Naive B cell (primary cell): Measurements from ENCODE around the gene HLA-DRA. TPM values are rescaled to one million over a fixed set of nuclear protein-coding genes. Genes with fewer than 3 reads are reported as not detected.

ENCODE experiments used
- ATAC-seq, 2 donors: fragments of 150-1000 bp; cut with Tn5 transposase; 2 replicates each; pipeline ENCODE4 v1.10.0; 2021; ENCODE audit warnings: low read depth in 2 of 2, mild to moderate bottlenecking in 2 of 2, moderate library complexity in 2 of 2
- DNase-seq: peaks from one replicate; pipeline ENCODE4 v3.0.0; 2022
- H3K27ac Mint-ChIP-seq, 6 donors: one replicate each; pipeline ENCODE4 v1.8.0; 2020 to 2022; ENCODE audit warnings: mild to moderate bottlenecking in 6 of 6, mixed read lengths in 6 of 6, moderate library complexity in 5 of 6, inconsistent platforms in 2 of 6
- H3K27me3 Mint-ChIP-seq, 3 donors: one replicate each; pipeline ENCODE4 v1.8.0; 2021 to 2022; ENCODE audit warnings: mixed read lengths in 3 of 3, mild to moderate bottlenecking in 1 of 3
- H3K36me3 Mint-ChIP-seq, 2 donors: one replicate each; pipeline ENCODE4 v1.8.0; 2020 to 2022; ENCODE audit warnings: mixed read lengths in 2 of 2, inconsistent platforms in 1 of 2, mild to moderate bottlenecking in 1 of 2
- H3K4me1 Mint-ChIP-seq, 3 donors: one replicate each; pipeline ENCODE4 v1.8.0; 2020 to 2022; ENCODE audit warnings: mixed read lengths in 3 of 3, inconsistent platforms in 1 of 3, mild to moderate bottlenecking in 1 of 3, moderate library complexity in 1 of 3
- H3K4me3 Mint-ChIP-seq, 8 donors: one replicate each; pipeline ENCODE4 v1.8.0; 2020 to 2022; ENCODE audit warnings: mild to moderate bottlenecking in 8 of 8, mixed read lengths in 8 of 8, moderate library complexity in 8 of 8, inconsistent platforms in 2 of 8
- H3K9me3 Mint-ChIP-seq, 7 donors: one replicate each; pipeline ENCODE4 v1.8.0; 2020 to 2022; ENCODE audit warnings: mixed read lengths in 7 of 7, mild to moderate bottlenecking in 5 of 7, inconsistent platforms in 2 of 7, moderate library complexity in 1 of 7
- polyA plus RNA-seq, 6 donors: library from polyadenylated mRNA; unstranded; fragments of 300-500 nt; fragmentation: Illumina TruSeq; gene quantifications; one replicate each; pipeline ENCODE4 v1.2.3, GENCODE V29; 2021; ENCODE audit warnings: low read depth in 6 of 6

The HLA-DRA gene
- over 10,000 TPM; 10,549 to 17,877 (median 15,091) TPM for polyA plus RNA-seq

GRCh38 chr6:32439602-32440214, at the start of gene HLA-DRA:
Gene HLA-DRA (plus strand): TSS chr6:32439887. CDS start chr6:32439951, 64 bp downstream.
- peaks cover 55 to 59% of the 10 kb centered on the region in 2 donors for H3K36me3 Mint-ChIP-seq

GRCh38 chr6:32391505-32391904, 48.2 kb upstream of the HLA-DRA start:
- no peaks in the 10 kb centered on the region for H3K9me3 Mint-ChIP-seq
- no peaks in the 10 kb centered on the region for H3K36me3 Mint-ChIP-seq
- H3K4me3 Mint-ChIP-seq: no peak overlapping the region
- DNase-seq (no peak), ATAC-seq (no peak)
- H3K27ac Mint-ChIP-seq: no peak overlapping the region
- H3K4me1 Mint-ChIP-seq: peaks cover 12 to 19% (median 16%) of the 10 kb centered on the region in 3 donors
- H3K27me3 Mint-ChIP-seq: peaks cover 7 to 37% (median 8%) of the 10 kb centered on the region in 3 donors

More at GRCh38 chr6:32439602-32440214, at the start of gene HLA-DRA:
- peak; percentile 63 to 68 for ATAC-seq
- peak within 1 kb of the TSS; percentile 95 to 100 (median 98) for H3K4me3 Mint-ChIP-seq
- H3K27ac Mint-ChIP-seq: peak within 1 kb of the TSS; percentile 99 to 100 (median 100)
- peaks cover 0 to 8% (median 4%) of the 10 kb centered on the region in 7 donors for H3K9me3 Mint-ChIP-seq
- peaks cover 69 to 83% (median 77%) of the 10 kb centered on the region in 3 donors for H3K4me1 Mint-ChIP-seq
- peak; percentile 95 for DNase-seq
- no peaks in the 10 kb centered on the region for H3K27me3 Mint-ChIP-seq

GRCh38 chr6:32393665-32394420, 45.8 kb upstream of the HLA-DRA start:
- H3K4me3 Mint-ChIP-seq: peak overlapping the region in 1 of 8 donors; percentile 23
- no peak for DNase-seq
- H3K36me3 Mint-ChIP-seq: no peaks in the 10 kb centered on the region
- peak in 1 of 2 donors; percentile 75 for ATAC-seq
- peaks cover 5 to 18% (median 6%) of the 10 kb centered on the region in 3 donors for H3K27me3 Mint-ChIP-seq
- peaks cover 11 to 12% (median 11%) of the 10 kb centered on the region in 3 donors for H3K4me1 Mint-ChIP-seq
- H3K27ac Mint-ChIP-seq: peak overlapping the region in 3 of 6 donors; percentile 20 to 40 (median 30)
- no peaks in the 10 kb centered on the region for H3K9me3 Mint-ChIP-seq

GRCh38 chr6:32396028-32396427, 43.7 kb upstream of the HLA-DRA start:
- DNase-seq: no peak
- Mint-ChIP-seq H3K36me3 (no peaks in the 10 kb centered on the region), H3K27me3 (peaks cover 0 to 16% (median 4%) of the 10 kb centered on the region in 3 donors), H3K4me3 (no peak overlapping the region), H3K4me1 (peaks cover 11 to 12% (median 11%) of the 10 kb centered on the region in 3 donors), H3K9me3 (no peaks in the 10 kb centered on the region), H3K27ac (peak overlapping the region in 1 of 6 donors; percentile 60)
- no peak for ATAC-seq

GRCh38 chr6:32397252-32397920, 42.3 kb upstream of the HLA-DRA start:
- Mint-ChIP-seq H3K9me3 (no peaks in the 10 kb centered on the region), H3K4me3 (peak overlapping the region in 2 of 8 donors; percentile 12 to 17), H3K36me3 (no peaks in the 10 kb centered on the region), H3K27me3 (peaks cover 0 to 16% (median 4%) of the 10 kb centered on the region in 3 donors), H3K4me1 (peaks cover 11 to 17% (median 12%) of the 10 kb centered on the region in 3 donors), H3K27ac (peak overlapping the region in 1 of 6 donors; percentile 6)
- DNase-seq (no peak), ATAC-seq (peak; percentile 55 to 58)

GRCh38 chr6:32401284-32401963, 38.3 kb upstream of the HLA-DRA start:
- H3K9me3 Mint-ChIP-seq: no peaks in the 10 kb centered on the region
- no peaks in the 10 kb centered on the region for H3K36me3 Mint-ChIP-seq
- no peak overlapping the region for H3K4me3 Mint-ChIP-seq
- peak overlapping the region in 2 of 6 donors; percentile 65 to 72 for H3K27ac Mint-ChIP-seq
- DNase-seq: no peak
- ATAC-seq: no peak
- peaks cover 4 to 6% (median 5%) of the 10 kb centered on the region in 3 donors for H3K4me1 Mint-ChIP-seq
- H3K27me3 Mint-ChIP-seq: peaks cover 9 to 30% (median 9%) of the 10 kb centered on the region in 3 donors

- no peak for ATAC-seq
- Mint-ChIP-seq H3K27me3 (peaks cover 10 to 39% (median 19%) of the 10 kb centered on the region in 3 donors), H3K27ac (no peak overlapping the region), H3K4me3 (no peak overlapping the region), H3K9me3 (no peaks in the 10 kb centered on the region), H3K4me1 (peaks cover 0 to 6% (median 5%) of the 10 kb centered on the region in 3 donors), H3K36me3 (no peaks in the 10 kb centered on the region)
- DNase-seq: no peak
These were observed 36.9 kb upstream of the HLA-DRA start for GRCh38 chr6:32402812-32403211.

GRCh38 chr6:32405656-32406055, 34.0 kb upstream of the HLA-DRA start:
- H3K9me3 Mint-ChIP-seq: no peaks in the 10 kb centered on the region
- H3K4me3 Mint-ChIP-seq: no peak overlapping the region
- no peak for DNase-seq
- H3K27ac Mint-ChIP-seq: no peak overlapping the region
- H3K27me3 Mint-ChIP-seq: peaks cover 14 to 44% (median 28%) of the 10 kb centered on the region in 3 donors
- H3K4me1 Mint-ChIP-seq: peaks cover 0 to 6% (median 5%) of the 10 kb centered on the region in 3 donors
- ATAC-seq: no peak
- no peaks in the 10 kb centered on the region for H3K36me3 Mint-ChIP-seq

- ATAC-seq (no peak), DNase-seq (no peak)
- H3K9me3 Mint-ChIP-seq: no peaks in the 10 kb centered on the region
- peaks cover 0 to 5% (median 5%) of the 10 kb centered on the region in 3 donors for H3K4me1 Mint-ChIP-seq
- no peak overlapping the region for H3K27ac Mint-ChIP-seq
- peaks cover 14 to 46% (median 28%) of the 10 kb centered on the region in 3 donors for H3K27me3 Mint-ChIP-seq
- no peaks in the 10 kb centered on the region for H3K36me3 Mint-ChIP-seq
- no peak overlapping the region for H3K4me3 Mint-ChIP-seq
These were observed 33.5 kb upstream of the HLA-DRA start for GRCh38 chr6:32406197-32406596.

- Mint-ChIP-seq H3K27me3 (peaks cover 15 to 53% (median 28%) of the 10 kb centered on the region in 3 donors), H3K27ac (no peak within 1 kb of the TSS), H3K36me3 (no peaks in the 10 kb centered on the region), H3K4me3 (no peak within 1 kb of the TSS), H3K9me3 (no peaks in the 10 kb centered on the region), H3K4me1 (peaks cover 0 to 5% (median 0%) of the 10 kb centered on the region in 3 donors)
- ATAC-seq (no peak), DNase-seq (no peak)
These were observed 32.8 kb upstream of the HLA-DRA start, which contains the start of gene BTNL2 for GRCh38 chr6:32406857-32407256. Gene BTNL2 (minus strand): TSS chr6:32407181. CDS start chr6:32407123, 58 bp downstream.

- peaks cover 14 to 19% (median 18%) of the 10 kb centered on the region in 3 donors for H3K4me1 Mint-ChIP-seq
- no peak overlapping the region for H3K27ac Mint-ChIP-seq
- no peaks in the 10 kb centered on the region for H3K9me3 Mint-ChIP-seq
- peaks cover 30 to 64% (median 33%) of the 10 kb centered on the region in 3 donors for H3K27me3 Mint-ChIP-seq
- no peak overlapping the region for H3K4me3 Mint-ChIP-seq
- DNase-seq (no peak), ATAC-seq (no peak)
- H3K36me3 Mint-ChIP-seq: no peaks in the 10 kb centered on the region
These were observed 28.8 kb upstream of the HLA-DRA start for GRCh38 chr6:32410906-32411305.

GRCh38 chr6:32411566-32412327, 27.9 kb upstream of the HLA-DRA start:
- H3K27ac Mint-ChIP-seq: no peak overlapping the region
- peaks cover 30 to 57% (median 35%) of the 10 kb centered on the region in 3 donors for H3K27me3 Mint-ChIP-seq
- ATAC-seq: no peak
- DNase-seq: no peak
- peaks cover 14 to 19% (median 19%) of the 10 kb centered on the region in 3 donors for H3K4me1 Mint-ChIP-seq
- H3K4me3 Mint-ChIP-seq: peak overlapping the region in 1 of 8 donors; percentile 37
- no peaks in the 10 kb centered on the region for H3K36me3 Mint-ChIP-seq
- H3K9me3 Mint-ChIP-seq: no peaks in the 10 kb centered on the region
